NCI-H2227 treated with DMSO at 0.1 percent for 48 hours (cell line): ENCODE results near the gene SIRT2.
A peak's percentile ranks its signal among the peaks of the same experiment; 100 is the strongest.

Source experiments
- DNase-seq: peaks from one replicate; lab custom pipeline; 2025; lab: John Stamatoyannopoulos, UW

SIRT2 gene

GRCh38 chr19:38845374-38846024 lies 53.9 kb downstream of the SIRT2 start:
- no peak for DNase-seq

GRCh38 chr19:38844093-38844686 lies 55.2 kb downstream of the SIRT2 start:
- no peak for DNase-seq

GRCh38 chr19:38843175-38843758 lies 56.2 kb downstream of the SIRT2 start:
- no peak for DNase-seq

- DNase-seq = no peak
Measured at GRCh38 chr19:38842439-38843174, 56.8 kb downstream of the SIRT2 start.

GRCh38 chr19:38841787-38842438 lies 57.5 kb downstream of the SIRT2 start:
- DNase-seq = no peak

- DNase-seq = no peak
Measured at GRCh38 chr19:38841180-38841766, 58.1 kb downstream of the SIRT2 start.

GRCh38 chr19:38840583-38840968 lies 58.8 kb downstream of the SIRT2 start:
- no peak for DNase-seq

- DNase-seq = no peak
Measured at GRCh38 chr19:38839816-38840582, 59.4 kb downstream of the SIRT2 start.

- DNase-seq = no peak
Measured at GRCh38 chr19:38838986-38839761, 60.2 kb downstream of the SIRT2 start.

GRCh38 chr19:38838208-38838985 lies 61.0 kb downstream of the SIRT2 start:
- DNase-seq = no peak

GRCh38 chr19:38837656-38838121 lies 61.7 kb downstream of the SIRT2 start:
- DNase-seq = no peak

GRCh38 chr19:38836983-38837626 lies 62.3 kb downstream of the SIRT2 start:
- no peak for DNase-seq

GRCh38 chr19:38836159-38836982 lies 63.0 kb downstream of the SIRT2 start:
- DNase-seq = no peak

GRCh38 chr19:38834590-38834989 lies 64.8 kb downstream of the SIRT2 start:
- DNase-seq = no peak

GRCh38 chr19:38834104-38834490 lies 65.3 kb downstream of the SIRT2 start:
- DNase-seq = no peak

- no peak for DNase-seq
Measured at GRCh38 chr19:38833092-38833425, 66.4 kb downstream of the SIRT2 start.

- peak; percentile 79 for DNase-seq
Measured at GRCh38 chr19:38831142-38831605, 68.2 kb downstream of the SIRT2 start.
